Measurements from ENCODE around the gene ZNF821.

GRCh38 chr16:71851746-71852145 is 32.2 kb downstream of the ZNF821 start:
- TF ChIP-seq CTCF (IDR thresholded peaks at IDR 0.05) = no peak
- no peak for TF ChIP-seq POLR2A (IDR thresholded peaks at IDR 0.05)

Measured in body of pancreas (tissue), 4 donors.